Measurements from ENCODE around the gene MYOF. TPM values are rescaled to one million over a fixed set of nuclear protein-coding genes. Genes with fewer than 3 reads are reported as not detected.

MYOF gene
- total and polyA plus RNA-seq, 10 of the 15 experiments (the other 5 are each of a cell fraction or from before 2014, with no cell fraction given) = 0.02 to 0.59 (median 0.17) TPM

DNA sequence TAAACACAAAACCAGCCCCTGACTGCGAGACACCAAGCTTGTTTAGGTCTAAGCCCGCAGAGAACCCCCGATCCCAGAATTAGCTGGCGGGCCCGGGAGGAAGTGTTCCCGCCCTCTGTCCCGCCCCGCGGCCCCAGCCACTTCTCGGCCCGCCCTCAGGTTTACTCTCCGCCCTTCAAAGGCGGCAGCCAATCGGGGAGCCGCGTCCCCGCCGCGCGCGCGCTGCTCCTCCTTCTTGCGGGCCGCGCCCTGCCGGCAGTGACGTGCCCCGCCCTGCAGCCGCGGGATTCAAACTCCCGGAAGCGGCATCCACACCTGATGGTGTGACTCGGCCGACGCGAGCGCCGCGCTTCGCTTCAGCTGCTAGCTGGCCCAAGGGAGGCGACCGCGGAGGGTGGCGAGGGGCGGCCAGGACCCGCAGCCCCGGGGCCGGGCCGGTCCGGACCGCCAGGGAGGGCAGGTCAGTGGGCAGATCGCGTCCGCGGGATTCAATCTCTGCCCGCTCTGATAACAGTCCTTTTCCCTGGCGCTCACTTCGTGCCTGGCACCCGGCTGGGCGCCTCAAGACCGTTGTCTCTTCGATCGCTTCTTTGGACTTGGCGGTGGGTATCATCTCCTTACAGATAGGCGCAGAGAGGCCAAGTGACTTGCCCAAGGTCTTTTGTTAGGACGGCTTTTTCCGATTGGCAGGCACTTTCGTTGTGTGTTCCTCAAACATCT is 14.3 kb upstream of the MYOF start, which contains the start of gene CEP55:
CEP55 (plus strand) TSS at position 291 of the 720 bp plus-strand sequence. CDS start 3,440 bp downstream, outside the sequence.
- peak within 1 kb of the TSS; percentile 88 for H3K4me3 ChIP-seq
- peak; percentile 47 for FAIRE-seq
- no peak for TF ChIP-seq KLF5 (IDR thresholded peaks at IDR 0.05; ENCODE audit: partially characterized antibody)
- TF ChIP-seq MTA2 (IDR thresholded peaks at IDR 0.05; ENCODE audit: low read depth) = no peak
- TF ChIP-seq IKZF2 (IDR thresholded peaks at IDR 0.05) = 0 out of 4 replicates have a peak, but pooled peaks have one; percentile 53 to 63
- TF ChIP-seq IKZF1 (conservative IDR thresholded peaks at IDR 0.05) = peak; percentile 59
- TF ChIP-seq MEF2B (IDR thresholded peaks at IDR 0.05; ENCODE audit: partially characterized antibody, poor library complexity, severe bottlenecking) = no peak
- TF ChIP-seq, protein P1, sequence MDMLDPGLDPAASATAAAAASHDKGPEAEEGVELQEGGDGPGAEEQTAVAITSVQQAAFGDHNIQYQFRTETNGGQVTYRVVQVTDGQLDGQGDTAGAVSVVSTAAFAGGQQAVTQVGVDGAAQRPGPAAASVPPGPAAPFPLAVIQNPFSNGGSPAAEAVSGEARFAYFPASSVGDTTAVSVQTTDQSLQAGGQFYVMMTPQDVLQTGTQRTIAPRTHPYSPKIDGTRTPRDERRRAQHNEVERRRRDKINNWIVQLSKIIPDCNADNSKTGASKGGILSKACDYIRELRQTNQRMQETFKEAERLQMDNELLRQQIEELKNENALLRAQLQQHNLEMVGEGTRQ (IDR thresholded peaks at IDR 0.05; ENCODE audit: borderline replicate concordance, low read depth, low read length) = no peak
- TF ChIP-seq EGR1 (IDR thresholded peaks at IDR 0.05; ENCODE audit: borderline replicate concordance in 1 of 2, low read depth in 2 of 2, low read length in 2 of 2) = peak in 1 of 2 experiments; percentile 40; a peak in 1 of 3 replicates
- TF ChIP-seq ETV6 (conservative IDR thresholded peaks at IDR 0.05 in 1 of 2, IDR thresholded peaks at IDR 0.05 in 1 of 2; ENCODE audit: borderline replicate concordance in 1 of 2, low read depth in 1 of 2) = no peak
- no peak for TF ChIP-seq ZBED1 (IDR thresholded peaks at IDR 0.05; ENCODE audit: borderline replicate concordance)
- 0 out of 2 replicates have a peak, but pooled peaks have one; percentile 79 for TF ChIP-seq ASH2L (IDR thresholded peaks at IDR 0.05; ENCODE audit: borderline replicate concordance, low read depth)
- no peak for TF ChIP-seq WRNIP1 (IDR thresholded peaks at IDR 0.05; ENCODE audit: borderline replicate concordance, low read depth, low read length)
- TF ChIP-seq HDAC6 (IDR thresholded peaks at IDR 0.05; ENCODE audit: unreplicated experiment) = no peak
- peak; percentile 89; the same call in 1 of the 2 replicates for TF ChIP-seq RB1 (IDR thresholded peaks at IDR 0.05; ENCODE audit: borderline replicate concordance)
- no peak for TF ChIP-seq PAX8 (IDR thresholded peaks at IDR 0.05)
- TF ChIP-seq KAT2A (conservative IDR thresholded peaks at IDR 0.05; ENCODE audit: control insufficient read depth, low read depth, low read length) = no peak
- TF ChIP-seq NR2C1 (IDR thresholded peaks at IDR 0.05) = no peak
- TF ChIP-seq FOXK2 (IDR thresholded peaks at IDR 0.05) = no peak
- TF ChIP-seq JUNB (IDR thresholded peaks at IDR 0.05) = no peak
- TF ChIP-seq CBFB (IDR thresholded peaks at IDR 0.05; ENCODE audit: low read depth) = no peak
- TF ChIP-seq FOS (IDR thresholded peaks at IDR 0.05; ENCODE audit: borderline replicate concordance, extremely low read depth, insufficient read length) = no peak
- TF ChIP-seq CHD1 (IDR thresholded peaks at IDR 0.05; ENCODE audit: low read depth, low read length) = no peak
- no peak for TF ChIP-seq ZNF274 (IDR thresholded peaks at IDR 0.05; ENCODE audit: insufficient read depth, insufficient read length)
- no peak for TF ChIP-seq RAD51 (IDR thresholded peaks at IDR 0.05)

More for the DNA sequence above, 14.3 kb upstream of the MYOF start, which contains the start of gene CEP55:
- RAD21 ChIA-PET (ENCODE audit: unreplicated experiment) = interaction anchor here (0.6 to 2.1 kb wide), 6 partner anchors 14 to 120 kb away, joined by 3 to 14 read pairs (median 4); partner anchors contain the start of gene MYOF
- Histone ChIP-seq H3K9me3 (replicated peaks; ENCODE audit: control insufficient read depth, insufficient read depth, low read length) (no peaks in the 10 kb centered on the region), H3K4me2 (ENCODE audit: control insufficient read depth, insufficient read depth) (peak within 1 kb of the TSS; percentile 98), H3K27me3 (replicated peaks in 1 of 2; ENCODE audit: control insufficient read depth in 2 of 2, insufficient read depth in 2 of 2, low read length in 1 of 2) (no peaks in the 10 kb centered on the region), H3K27ac (ENCODE audit: control insufficient read depth, insufficient read depth) (peak within 1 kb of the TSS; percentile 75), H4K20me1 (ENCODE audit: control insufficient read depth, insufficient read depth) (no peaks in the 10 kb centered on the region), H3K36me3 (ENCODE audit: control insufficient read depth in 2 of 2, insufficient read depth in 2 of 2, low read length in 1 of 2) (no peaks in the 10 kb centered on the region; a peak in 1 of 4 replicates), H3K9ac (ENCODE audit: control insufficient read depth, insufficient read depth, low read length) (peak within 1 kb of the TSS; percentile 77), H3K79me2 (ENCODE audit: control insufficient read depth, insufficient read depth, low read length) (peaks cover 40% of the 10 kb centered on the region), H3K4me1 (ENCODE audit: control insufficient read depth, insufficient read depth, low read length) (peaks cover 4% of the 10 kb centered on the region), H2AFZ (ENCODE audit: control insufficient read depth, low read depth, low read length) (peak within 1 kb of the TSS; percentile 95)
- in situ Hi-C loops (cut with MboI) (no loop called here), intact Hi-C loops (cut with micrococcal nuclease; ENCODE audit: unreplicated experiment) (no loop called here)
- POLR2A ChIA-PET = interaction anchor here (0.5 to 1.5 kb wide), 4 partner anchors 14 to 519 kb away, joined by 3 to 7 read pairs (median 3); partner anchors contain the start of gene MYOF
- BruUV-seq (replicated peaks) = no TSS peak
- SMC1A ChIA-PET (ENCODE audit: uncharacterized antibody, unreplicated experiment) = interaction anchor here (1.2 to 2.3 kb wide), 4 partner anchors 9 to 120 kb away, joined by 3 to 7 read pairs (median 5); no protein-coding TSS in a partner anchor
- 2% methylated on average over 65 of the region's 68 CpGs for WGBS (ENCODE audit: insufficient coverage, insufficient replicate concordance, low lambda C conversion rate, missing lambda C conversion rate)
- ATAC-seq = peak; percentile 99
- DNase-seq (ENCODE audit: low read depth, low spot score) = peak; percentile 74
- CTCF ChIA-PET = interaction anchor here (0.6 to 2.9 kb wide), 7 partner anchors 8 to 117 kb away, joined by 3 to 16 read pairs (median 6); partner anchors contain the start of gene MYOF

Measured in GM12878 (cell line).